Measurements from ENCODE around the gene ZNF81.

GRCh38 chrX:47850901-47851300 lies 14.2 kb downstream of the ZNF81 start:
- no peak for TF ChIP-seq CTCF (IDR thresholded peaks at IDR 0.05)
- TF ChIP-seq POLR2A (IDR thresholded peaks at IDR 0.05): no peak
